HG02642 (cell line): ENCODE data around the gene MAP3K2.
A peak's percentile ranks its signal among the peaks of the same experiment; 100 is the strongest.

Experiments
- ATAC-seq: cut with Tn5 transposase; IDR thresholded peaks from one replicate; pipeline ENCODE4 v1.9.1; 2021; ENCODE audit warnings: mild to moderate bottlenecking; ENCODE audit not compliant: unreplicated experiment, poor library complexity

Gene MAP3K2

GRCh38 chr2:127408004-127408806 is 20.4 kb upstream of the MAP3K2 start:
- peak; percentile 82 for ATAC-seq

GRCh38 chr2:127407661-127408003 is 19.9 kb upstream of the MAP3K2 start:
- ATAC-seq, result peak; percentile 13

- no peak for ATAC-seq
Observed at GRCh38 chr2:127407091-127407490, 19.3 kb upstream of the MAP3K2 start.

GRCh38 chr2:127406454-127406853 is 18.7 kb upstream of the MAP3K2 start:
- ATAC-seq, result no peak

GRCh38 chr2:127405255-127405610 is 17.5 kb upstream of the MAP3K2 start:
- ATAC-seq, result no peak

GRCh38 chr2:127404466-127405254 is 16.9 kb upstream of the MAP3K2 start:
- ATAC-seq, result no peak

- ATAC-seq, result no peak
Observed at GRCh38 chr2:127403460-127403859, 15.7 kb upstream of the MAP3K2 start.

- ATAC-seq, result no peak
Observed at GRCh38 chr2:127401757-127402695, 14.3 kb upstream of the MAP3K2 start.

- no peak for ATAC-seq
Observed at GRCh38 chr2:127400897-127401756, 13.4 kb upstream of the MAP3K2 start.

GRCh38 chr2:127400533-127400896 is 12.7 kb upstream of the MAP3K2 start:
- no peak for ATAC-seq

- ATAC-seq, result peak; percentile 90
Observed at GRCh38 chr2:127398239-127398590, 10.4 kb upstream of the MAP3K2 start.

GRCh38 chr2:127397568-127398238 is 9.9 kb upstream of the MAP3K2 start:
- peak; percentile 23 for ATAC-seq

- ATAC-seq, result no peak
Observed at GRCh38 chr2:127394492-127394891, 6.7 kb upstream of the MAP3K2 start.

- ATAC-seq, result no peak
Observed at GRCh38 chr2:127392828-127393578, 5.2 kb upstream of the MAP3K2 start.

GRCh38 chr2:127392133-127392827 is 4.5 kb upstream of the MAP3K2 start:
- ATAC-seq, result no peak

GRCh38 chr2:127389778-127390435 is 2.1 kb upstream of the MAP3K2 start:
- no peak for ATAC-seq

GRCh38 chr2:127388423-127389164 is 819 bp upstream of the MAP3K2 start:
- peak; percentile 5 for ATAC-seq
